ENCODE data around the gene ZNF668.
A peak's percentile ranks its signal among the peaks of the same experiment; 100 is the strongest.
"Not testable (repeated sequence)": the region's sequence is repeated elsewhere in the genome, so short reads cannot be mapped to it uniquely, and the experiment has no call there.

ZNF668 gene

GRCh38 chr16:31105677-31106213 is 31.7 kb upstream of the ZNF668 start (continued):
- TF ChIP-seq TOX (CRISPR knock-in tag; IDR thresholded peaks at IDR 0.05; ENCODE audit: borderline replicate concordance) (no peak), SNAI2 (CRISPR knock-in tag; IDR thresholded peaks at IDR 0.05) (peak; percentile 44; the same call in 1 of the 2 replicates), ZNF70 (CRISPR knock-in tag; IDR thresholded peaks at IDR 0.05) (peak; percentile 63; the same call in 1 of the 2 replicates), ZFP30 (CRISPR knock-in tag; IDR thresholded peaks at IDR 0.05) (no peak), ZFP3 (CRISPR knock-in tag; IDR thresholded peaks at IDR 0.05) (no peak)

GRCh38 chr16:31100876-31101641 is 27.0 kb upstream of the ZNF668 start:
- not testable (repeated sequence) for ATAC-seq

- ATAC-seq = no peak
- no peak for TF ChIP-seq ARNTL (CRISPR knock-in tag; IDR thresholded peaks at IDR 0.05; ENCODE audit: borderline replicate concordance, low read depth)
Measured at GRCh38 chr16:31099860-31100638, 26.0 kb upstream of the ZNF668 start.

DNA sequence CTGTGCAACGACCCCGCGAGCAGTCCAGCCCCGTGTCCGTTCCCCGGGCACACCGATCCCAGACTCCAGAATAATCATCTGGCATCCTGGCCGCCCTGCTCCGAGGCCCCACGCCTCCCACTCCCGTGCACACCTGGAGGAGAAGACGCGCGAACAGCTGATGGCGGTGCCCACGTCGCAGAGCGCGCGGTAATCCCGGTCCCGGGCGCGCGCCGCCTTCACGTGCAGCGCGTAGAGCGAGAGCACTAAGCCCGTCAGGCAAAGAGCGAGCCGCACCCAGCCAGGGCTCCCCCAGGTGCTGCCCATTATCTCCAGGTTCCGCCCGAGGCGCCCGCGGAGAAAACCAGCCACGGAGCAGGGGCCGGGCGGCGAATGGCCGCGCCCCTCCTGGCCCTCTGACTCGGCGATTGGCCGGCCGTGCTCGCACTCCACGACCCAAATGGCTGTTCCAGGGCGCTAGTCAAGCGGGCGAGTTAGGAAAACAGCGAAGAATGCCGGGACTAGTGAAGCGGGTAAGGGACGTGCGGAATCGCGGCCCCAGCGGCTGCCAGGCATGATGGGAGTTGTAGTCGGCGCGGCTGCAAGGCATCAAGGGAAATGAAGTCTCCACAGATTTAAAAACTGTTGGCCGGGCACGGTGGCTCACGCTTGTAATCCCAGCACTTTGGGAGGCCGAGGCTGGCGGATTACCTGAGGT is 20.5 kb upstream of the ZNF668 start, which contains the start of gene VKORC1:
TSS of gene VKORC1 (minus strand) at position 374 of the 697 bp plus-strand sequence. CDS start at position 306, 68 bp downstream.
- TF ChIP-seq ARNTL (CRISPR knock-in tag; IDR thresholded peaks at IDR 0.05; ENCODE audit: borderline replicate concordance, low read depth) = no peak
- no peak for TF ChIP-seq ZFP3 (CRISPR knock-in tag; IDR thresholded peaks at IDR 0.05)
- TF ChIP-seq, protein P1, sequence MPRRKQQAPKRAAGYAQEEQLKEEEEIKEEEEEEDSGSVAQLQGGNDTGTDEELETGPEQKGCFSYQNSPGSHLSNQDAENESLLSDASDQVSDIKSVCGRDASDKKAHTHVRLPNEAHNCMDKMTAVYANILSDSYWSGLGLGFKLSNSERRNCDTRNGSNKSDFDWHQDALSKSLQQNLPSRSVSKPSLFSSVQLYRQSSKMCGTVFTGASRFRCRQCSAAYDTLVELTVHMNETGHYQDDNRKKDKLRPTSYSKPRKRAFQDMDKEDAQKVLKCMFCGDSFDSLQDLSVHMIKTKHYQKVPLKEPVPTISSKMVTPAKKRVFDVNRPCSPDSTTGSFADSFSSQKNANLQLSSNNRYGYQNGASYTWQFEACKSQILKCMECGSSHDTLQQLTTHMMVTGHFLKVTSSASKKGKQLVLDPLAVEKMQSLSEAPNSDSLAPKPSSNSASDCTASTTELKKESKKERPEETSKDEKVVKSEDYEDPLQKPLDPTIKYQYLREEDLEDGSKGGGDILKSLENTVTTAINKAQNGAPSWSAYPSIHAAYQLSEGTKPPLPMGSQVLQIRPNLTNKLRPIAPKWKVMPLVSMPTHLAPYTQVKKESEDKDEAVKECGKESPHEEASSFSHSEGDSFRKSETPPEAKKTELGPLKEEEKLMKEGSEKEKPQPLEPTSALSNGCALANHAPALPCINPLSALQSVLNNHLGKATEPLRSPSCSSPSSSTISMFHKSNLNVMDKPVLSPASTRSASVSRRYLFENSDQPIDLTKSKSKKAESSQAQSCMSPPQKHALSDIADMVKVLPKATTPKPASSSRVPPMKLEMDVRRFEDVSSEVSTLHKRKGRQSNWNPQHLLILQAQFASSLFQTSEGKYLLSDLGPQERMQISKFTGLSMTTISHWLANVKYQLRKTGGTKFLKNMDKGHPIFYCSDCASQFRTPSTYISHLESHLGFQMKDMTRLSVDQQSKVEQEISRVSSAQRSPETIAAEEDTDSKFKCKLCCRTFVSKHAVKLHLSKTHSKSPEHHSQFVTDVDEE (CRISPR knock-in tag; IDR thresholded peaks at IDR 0.05) = 0 out of 2 replicates have a peak, but pooled peaks have one; percentile 17
- peak; percentile 97 for ATAC-seq

GRCh38 chr16:31094088-31094423 is 20.0 kb upstream of the ZNF668 start:
- ATAC-seq = peak; percentile 46
- TF ChIP-seq ZC3H10 (CRISPR knock-in tag; IDR thresholded peaks at IDR 0.05) = no peak

GRCh38 chr16:31093132-31093703 is 19.2 kb upstream of the ZNF668 start:
- ATAC-seq = peak; percentile 41
- no peak for TF ChIP-seq SNAI2 (CRISPR knock-in tag; IDR thresholded peaks at IDR 0.05)
- TF ChIP-seq PPARA (CRISPR knock-in tag; IDR thresholded peaks at IDR 0.05; ENCODE audit: borderline replicate concordance) = no peak
- TF ChIP-seq ZNF8 (CRISPR knock-in tag; IDR thresholded peaks at IDR 0.05) = no peak
- TF ChIP-seq TCF4 (CRISPR knock-in tag; IDR thresholded peaks at IDR 0.05; ENCODE audit: borderline replicate concordance) = no peak
- TF ChIP-seq, protein P2, sequence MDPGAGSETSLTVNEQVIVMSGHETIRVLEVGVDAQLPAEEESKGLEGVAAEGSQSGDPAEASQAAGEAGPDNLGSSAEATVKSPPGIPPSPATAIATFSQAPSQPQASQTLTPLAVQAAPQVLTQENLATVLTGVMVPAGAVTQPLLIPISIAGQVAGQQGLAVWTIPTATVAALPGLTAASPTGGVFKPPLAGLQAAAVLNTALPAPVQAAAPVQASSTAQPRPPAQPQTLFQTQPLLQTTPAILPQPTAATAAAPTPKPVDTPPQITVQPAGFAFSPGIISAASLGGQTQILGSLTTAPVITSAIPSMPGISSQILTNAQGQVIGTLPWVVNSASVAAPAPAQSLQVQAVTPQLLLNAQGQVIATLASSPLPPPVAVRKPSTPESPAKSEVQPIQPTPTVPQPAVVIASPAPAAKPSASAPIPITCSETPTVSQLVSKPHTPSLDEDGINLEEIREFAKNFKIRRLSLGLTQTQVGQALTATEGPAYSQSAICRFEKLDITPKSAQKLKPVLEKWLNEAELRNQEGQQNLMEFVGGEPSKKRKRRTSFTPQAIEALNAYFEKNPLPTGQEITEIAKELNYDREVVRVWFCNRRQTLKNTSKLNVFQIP (CRISPR knock-in tag; IDR thresholded peaks at IDR 0.05; ENCODE audit: borderline replicate concordance, low read depth) = no peak
- no peak for TF ChIP-seq ZNF565 (CRISPR knock-in tag; conservative IDR thresholded peaks at IDR 0.05; ENCODE audit: low read depth)
- TF ChIP-seq ZC3H10 (CRISPR knock-in tag; IDR thresholded peaks at IDR 0.05) = no peak
- TF ChIP-seq TOX (CRISPR knock-in tag; IDR thresholded peaks at IDR 0.05; ENCODE audit: borderline replicate concordance) = no peak
- no peak for TF ChIP-seq ARNTL (CRISPR knock-in tag; IDR thresholded peaks at IDR 0.05; ENCODE audit: borderline replicate concordance, low read depth)
- TF ChIP-seq CSRNP3 (CRISPR knock-in tag; IDR thresholded peaks at IDR 0.05) = no peak
